CD4-positive, alpha-beta T cell treated with Interleukin-6 for 4 hours (primary cell): ENCODE data around the gene DDX10.
"Not testable (repeated sequence)": the region's sequence is repeated elsewhere in the genome, so short reads cannot be mapped to it uniquely, and the experiment has no call there.

Experiments
- DNase-seq: peaks from one replicate; pipeline ENCODE4 v3.0.0-alpha.2; 2020; ENCODE audit warnings: mixed read lengths

DDX10 gene

GRCh38 chr11:108724974-108725689 lies 60.3 kb downstream of the DDX10 start:
- no peak for DNase-seq

DNA sequence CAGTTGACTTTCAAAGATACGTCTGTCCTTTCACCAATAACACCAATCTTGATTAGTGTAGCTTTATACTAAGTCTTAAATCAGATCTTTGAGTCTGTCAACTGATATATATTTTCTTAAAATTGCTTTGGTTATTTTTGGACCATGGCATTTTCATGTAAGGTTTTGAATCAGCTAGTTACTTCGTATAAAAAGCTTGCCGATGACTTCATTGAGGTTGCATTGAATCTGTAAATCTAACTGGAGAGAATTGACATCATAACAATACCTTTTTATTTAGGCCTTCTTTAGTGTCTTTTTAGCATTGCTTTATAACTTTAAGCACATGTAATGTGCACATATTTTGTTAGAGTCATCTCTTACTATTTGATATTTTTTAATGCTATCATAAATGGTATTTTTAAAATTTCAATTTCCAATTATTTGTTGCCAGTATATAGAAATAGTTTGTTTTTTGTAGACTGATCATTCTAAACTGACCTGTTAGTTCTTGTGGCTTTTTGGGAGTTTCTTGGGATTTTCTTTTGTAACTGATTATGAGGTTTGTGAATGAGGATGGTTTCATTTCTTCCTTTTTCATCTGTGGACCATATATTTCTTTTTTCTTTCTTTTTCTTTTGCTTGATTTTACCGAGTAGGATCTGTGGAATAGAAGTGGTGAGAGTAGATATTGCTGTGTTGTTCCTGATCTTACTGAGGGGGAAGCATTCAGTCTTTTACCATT lies 61.4 kb downstream of the DDX10 start:
- no peak for DNase-seq

GRCh38 chr11:108727665-108728064 lies 62.8 kb downstream of the DDX10 start:
- DNase-seq, result no peak

DNA sequence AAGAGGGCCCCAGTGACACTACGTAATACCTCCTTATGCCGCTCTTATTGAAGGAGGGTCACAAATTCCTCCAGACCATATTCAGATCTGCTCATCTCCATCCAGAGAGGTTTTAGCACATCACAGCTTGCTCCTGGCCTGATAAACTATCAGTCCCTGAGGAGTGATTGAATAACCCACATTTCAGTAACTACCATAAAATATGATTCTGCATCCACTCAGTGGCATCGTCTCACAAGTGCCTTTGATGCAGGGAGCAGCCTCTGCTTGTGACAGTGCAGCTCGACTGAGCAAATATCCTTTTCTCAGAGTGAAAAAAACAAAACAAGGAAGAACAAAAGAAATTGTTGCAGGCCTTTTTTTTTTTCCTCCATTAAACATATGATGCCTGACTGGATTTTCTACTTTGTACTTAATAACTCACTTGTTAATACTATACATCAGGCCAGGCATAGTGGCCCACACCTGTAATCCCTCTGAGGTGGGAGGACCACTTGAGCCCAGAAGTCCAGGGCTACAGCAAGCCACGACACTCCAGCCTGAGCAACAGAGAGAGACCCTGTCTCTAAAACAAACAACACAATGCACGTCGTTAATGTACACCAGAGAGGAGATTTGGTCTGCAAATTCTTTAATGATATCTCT lies 64.5 kb downstream of the DDX10 start:
- DNase-seq, result no peak

- DNase-seq, result no peak
These were observed 67.5 kb downstream of the DDX10 start for GRCh38 chr11:108732395-108732794.

DNA sequence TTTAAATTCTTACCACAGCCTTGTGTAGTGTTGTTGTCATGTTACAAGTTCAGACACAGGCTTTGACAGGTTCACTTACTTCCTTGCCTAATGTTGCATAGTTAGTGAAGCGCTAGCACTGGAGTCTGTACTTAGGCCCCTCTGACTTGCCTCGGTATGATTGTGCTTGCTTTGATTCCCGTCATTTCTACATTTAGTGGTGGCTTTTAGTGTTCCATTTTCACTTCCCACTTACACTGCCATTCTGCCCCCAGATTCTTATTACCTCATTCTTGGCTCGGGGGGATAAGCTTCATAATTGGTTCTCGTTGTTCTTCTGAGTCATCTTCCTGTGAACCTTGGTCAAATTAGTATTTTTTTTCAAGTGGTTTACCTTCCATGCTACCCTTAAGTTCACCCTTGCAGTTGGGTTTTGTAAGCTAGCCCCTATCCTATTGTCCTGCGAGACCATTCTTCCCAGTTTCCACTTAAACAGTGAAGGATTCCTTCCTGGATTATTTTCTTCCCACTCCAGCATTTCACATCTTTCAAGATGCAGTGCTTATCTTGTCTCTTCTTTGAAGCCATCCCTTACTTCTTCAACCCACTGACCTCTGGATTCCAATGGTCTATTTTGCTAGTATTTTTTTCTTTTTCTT lies 68.7 kb downstream of the DDX10 start:
- DNase-seq, result no peak

- no peak for DNase-seq
These were observed 69.4 kb downstream of the DDX10 start for GRCh38 chr11:108734283-108734682.

DNA sequence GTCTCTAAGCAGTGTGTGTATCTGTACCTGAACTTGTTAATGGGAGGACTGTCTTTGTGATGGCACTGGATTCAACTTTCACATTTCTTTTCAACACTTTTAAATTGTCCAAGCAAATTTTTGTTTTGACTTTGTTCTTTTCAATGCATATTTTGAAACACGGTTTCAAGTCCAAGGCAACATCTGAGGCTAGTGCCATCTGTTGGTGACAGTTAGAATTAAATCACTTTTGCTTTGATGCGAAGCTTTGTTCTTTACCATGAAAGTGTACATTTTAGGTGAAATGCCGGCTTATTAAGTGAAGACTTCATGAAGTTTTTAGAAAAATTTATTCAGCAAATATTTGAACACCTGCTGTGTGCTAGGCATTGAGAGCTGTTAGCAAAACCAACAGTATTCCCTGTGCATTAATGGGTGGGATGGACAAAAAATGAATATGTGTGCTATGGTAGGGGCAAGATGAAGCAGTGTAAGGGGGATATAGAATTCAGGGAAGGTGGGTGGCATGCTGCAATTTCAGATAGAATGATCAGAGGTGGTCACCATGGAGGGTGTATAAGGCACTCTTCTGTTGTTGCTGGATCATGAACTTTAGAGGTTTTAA lies 70.2 kb downstream of the DDX10 start:
- no peak for DNase-seq

GRCh38 chr11:108740132-108740531 lies 75.3 kb downstream of the DDX10 start:
- DNase-seq, result not testable (repeated sequence)

- no peak for DNase-seq
These were observed 79.0 kb downstream of the DDX10 start for GRCh38 chr11:108743851-108744250.

- DNase-seq, result no peak
These were observed 84.1 kb downstream of the DDX10 start for GRCh38 chr11:108748968-108749367.

DNA sequence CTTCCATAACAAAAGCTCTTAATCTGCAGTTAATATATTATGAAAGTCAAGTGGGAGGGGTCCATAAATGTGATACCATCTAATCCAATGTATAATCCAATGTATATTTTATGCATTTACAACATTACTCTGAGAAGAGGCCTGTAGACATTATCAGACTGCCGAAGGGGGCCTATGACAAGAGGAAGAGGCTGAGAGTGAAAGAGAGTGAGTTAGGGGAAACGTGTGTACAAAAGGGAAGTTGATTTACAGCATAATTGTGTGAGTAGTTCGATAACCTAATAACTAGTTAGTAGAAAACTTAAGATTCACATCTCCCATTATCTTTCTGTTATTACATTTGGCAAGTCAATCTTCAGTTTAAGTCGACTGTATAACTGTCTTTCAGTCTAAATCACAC lies 86.6 kb downstream of the DDX10 start:
- no peak for DNase-seq

GRCh38 chr11:108752297-108752751 lies 87.5 kb downstream of the DDX10 start:
- no peak for DNase-seq

DNA sequence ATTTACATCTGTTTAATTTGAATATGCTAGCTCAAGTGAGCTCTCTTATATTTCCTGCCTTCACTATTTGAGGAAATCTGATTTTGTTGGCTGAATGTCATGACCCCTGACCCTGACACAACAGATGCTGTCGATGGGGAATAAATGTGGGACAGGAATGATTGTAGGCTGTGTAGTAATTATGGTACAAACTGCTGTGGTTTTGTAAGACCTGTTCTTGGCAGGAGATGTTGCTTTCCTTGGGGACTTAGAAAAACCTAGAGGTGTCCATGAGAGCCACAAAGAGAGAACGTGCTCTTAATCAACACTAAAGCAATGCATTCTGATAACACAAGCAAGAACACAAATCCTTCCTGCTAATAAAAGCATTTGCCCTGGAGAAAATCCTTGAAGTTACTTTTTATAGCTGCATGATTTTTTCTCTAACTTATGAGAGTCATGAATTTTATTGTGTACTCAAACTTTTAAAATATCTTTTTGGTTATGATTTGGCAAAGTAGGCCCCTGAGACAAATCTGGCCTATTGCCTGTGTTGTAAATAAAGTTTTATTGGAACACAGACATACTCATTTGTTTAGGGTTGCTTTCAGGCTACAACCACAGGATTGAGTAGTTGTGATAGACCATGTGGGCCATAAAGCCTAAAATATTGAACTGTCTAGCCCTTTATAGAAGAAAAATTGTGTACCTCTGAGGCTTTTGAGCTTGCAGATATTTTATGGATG lies 90.2 kb downstream of the DDX10 start:
- DNase-seq, result no peak

GRCh38 chr11:108757630-108758029 lies 92.8 kb downstream of the DDX10 start:
- no peak for DNase-seq

- DNase-seq, result no peak
These were observed 93.6 kb downstream of the DDX10 start for GRCh38 chr11:108758458-108758857.

DNA sequence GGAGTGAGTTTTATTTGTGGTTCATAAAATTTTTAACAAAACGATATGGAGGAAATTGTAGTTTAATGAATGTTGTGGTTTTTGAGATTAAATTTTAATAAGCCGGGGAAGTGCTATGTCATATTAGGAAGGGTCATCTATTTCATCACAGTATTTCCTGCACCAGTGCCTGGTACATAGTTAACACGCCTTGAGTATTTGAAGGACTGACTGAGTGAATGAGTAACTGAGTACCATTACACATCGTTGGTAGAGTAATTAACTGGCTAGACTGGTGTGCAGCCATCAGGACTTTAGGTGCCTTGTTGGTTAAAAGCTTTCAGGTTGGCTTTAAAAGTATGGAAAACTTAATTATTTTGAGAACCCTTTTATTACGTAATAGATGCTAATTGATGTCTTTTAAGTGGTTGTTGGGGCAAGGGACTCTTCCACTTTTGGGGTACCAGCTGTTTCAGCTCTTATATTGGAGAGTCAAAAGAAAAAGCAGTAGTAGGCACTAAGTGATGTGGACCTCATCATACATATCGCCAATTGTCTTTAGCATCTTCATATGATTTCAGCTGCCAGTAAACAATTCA lies 101.8 kb downstream of the DDX10 start:
- no peak for DNase-seq

DNA sequence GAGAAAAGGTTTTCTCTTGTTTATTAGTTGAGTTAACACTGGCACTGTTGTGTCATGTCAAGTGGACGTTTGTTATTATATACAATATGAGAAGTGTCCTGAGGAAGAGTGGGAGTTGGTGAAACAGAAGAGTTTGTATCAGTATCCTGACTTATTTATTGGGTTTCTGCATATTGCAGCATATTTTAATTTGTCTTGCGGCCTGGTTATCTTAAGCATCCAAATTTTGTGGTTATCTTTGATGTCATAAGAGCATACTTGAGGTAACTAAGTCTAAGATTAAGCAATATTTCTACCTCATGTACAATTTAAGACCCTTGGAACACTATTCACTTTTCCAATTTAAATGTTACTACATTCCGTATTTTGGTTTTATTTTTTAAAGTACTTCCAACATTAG lies 103.5 kb downstream of the DDX10 start:
- DNase-seq, result no peak

- no peak for DNase-seq
These were observed 104.1 kb downstream of the DDX10 start for GRCh38 chr11:108768964-108769363.

GRCh38 chr11:108774037-108774730 lies 109.3 kb downstream of the DDX10 start:
- no peak for DNase-seq

GRCh38 chr11:108775324-108775723 lies 110.5 kb downstream of the DDX10 start:
- no peak for DNase-seq
